Measurements from ENCODE around the gene PFKFB4.

Gene PFKFB4

DNA sequence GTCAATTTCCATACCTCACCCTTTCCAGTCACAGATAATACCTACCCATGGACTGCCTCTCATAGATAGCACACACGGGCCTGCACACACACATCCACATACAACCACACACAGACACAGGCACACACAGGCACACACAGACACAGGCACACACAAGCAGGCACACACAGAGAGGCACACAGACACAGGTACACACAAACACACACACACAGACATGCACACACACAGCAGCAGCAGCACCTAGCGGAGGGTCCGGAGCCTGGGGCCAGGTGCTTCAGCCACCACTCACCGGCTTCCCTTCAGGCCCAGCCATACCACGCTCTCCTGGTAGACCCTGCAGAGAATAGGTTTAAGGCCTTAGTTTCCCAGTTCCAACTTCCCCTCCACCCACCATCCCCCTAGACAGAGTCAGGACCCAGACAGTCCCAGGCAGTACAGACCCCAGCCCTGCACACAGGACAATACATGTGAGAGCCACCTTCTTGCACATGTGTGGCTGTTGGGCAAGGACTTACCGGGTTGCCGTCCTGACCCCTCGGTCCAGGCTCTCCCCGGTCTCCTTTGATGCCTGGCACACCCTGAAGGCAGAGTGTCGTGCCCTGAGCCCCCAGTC lies 17.5 kb upstream of the PFKFB4 start:
- Histone ChIP-seq H3K27me3 (ENCODE audit: insufficient read depth, low read length, poor library complexity) (no peaks in the 10 kb centered on the region), H4K20me1 (ENCODE audit: insufficient read depth, low read length) (no peaks in the 10 kb centered on the region), H3K4me3 (ENCODE audit: low read depth in 1 of 2, low read length in 2 of 2) (no peak overlapping the region), H3K27ac (ENCODE audit: low read length) (no peak overlapping the region), H3K4me1 (ENCODE audit: insufficient read depth, low read length) (no peaks in the 10 kb centered on the region), H3K9ac (ENCODE audit: low read depth, low read length) (no peak overlapping the region), H3K79me2 (ENCODE audit: insufficient read depth, low read length) (no peaks in the 10 kb centered on the region), H3K9me3 (ENCODE audit: insufficient read depth, low read length, severe bottlenecking) (no peaks in the 10 kb centered on the region), H3K4me2 (ENCODE audit: insufficient read depth, low read length) (no peak overlapping the region), H3K36me3 (ENCODE audit: insufficient read depth, low read length) (no peaks in the 10 kb centered on the region), H2AFZ (ENCODE audit: low read depth, low read length) (no peak overlapping the region)
- no peak for DNase-seq
- TF ChIP-seq, protein P1, sequence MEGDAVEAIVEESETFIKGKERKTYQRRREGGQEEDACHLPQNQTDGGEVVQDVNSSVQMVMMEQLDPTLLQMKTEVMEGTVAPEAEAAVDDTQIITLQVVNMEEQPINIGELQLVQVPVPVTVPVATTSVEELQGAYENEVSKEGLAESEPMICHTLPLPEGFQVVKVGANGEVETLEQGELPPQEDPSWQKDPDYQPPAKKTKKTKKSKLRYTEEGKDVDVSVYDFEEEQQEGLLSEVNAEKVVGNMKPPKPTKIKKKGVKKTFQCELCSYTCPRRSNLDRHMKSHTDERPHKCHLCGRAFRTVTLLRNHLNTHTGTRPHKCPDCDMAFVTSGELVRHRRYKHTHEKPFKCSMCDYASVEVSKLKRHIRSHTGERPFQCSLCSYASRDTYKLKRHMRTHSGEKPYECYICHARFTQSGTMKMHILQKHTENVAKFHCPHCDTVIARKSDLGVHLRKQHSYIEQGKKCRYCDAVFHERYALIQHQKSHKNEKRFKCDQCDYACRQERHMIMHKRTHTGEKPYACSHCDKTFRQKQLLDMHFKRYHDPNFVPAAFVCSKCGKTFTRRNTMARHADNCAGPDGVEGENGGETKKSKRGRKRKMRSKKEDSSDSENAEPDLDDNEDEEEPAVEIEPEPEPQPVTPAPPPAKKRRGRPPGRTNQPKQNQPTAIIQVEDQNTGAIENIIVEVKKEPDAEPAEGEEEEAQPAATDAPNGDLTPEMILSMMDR (IDR thresholded peaks at IDR 0.05; ENCODE audit: borderline replicate concordance, extremely low read depth, low read length, poor library complexity, severe bottlenecking), result no peak
- no peak for TF ChIP-seq EZH2 (IDR thresholded peaks at IDR 0.05; ENCODE audit: borderline replicate concordance, low read depth, low read length, severe bottlenecking)
- ATAC-seq (ENCODE audit: insufficient read depth, low read depth), result no peak

DNA sequence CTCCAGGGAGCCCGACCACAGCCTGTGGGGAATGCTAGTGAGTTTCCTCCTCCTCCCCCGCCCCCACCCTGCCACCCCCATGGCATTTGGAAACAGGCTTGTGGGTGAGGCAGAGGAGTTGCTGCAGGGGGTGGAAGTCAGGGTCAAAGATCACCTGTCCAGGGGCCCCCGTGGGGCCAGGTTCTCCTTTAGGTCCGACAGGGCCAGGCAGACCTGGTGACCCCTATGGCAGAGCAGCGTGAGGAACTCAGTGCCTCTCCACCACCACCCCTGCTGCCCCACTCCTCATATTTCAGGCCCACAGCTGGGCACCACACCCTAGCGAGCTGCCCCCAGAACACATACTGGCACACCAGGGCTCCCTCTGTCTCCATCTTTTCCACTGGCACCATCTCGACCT lies 15.9 kb upstream of the PFKFB4 start:
- Histone ChIP-seq H3K9me3 (ENCODE audit: insufficient read depth, low read length, severe bottlenecking) (no peaks in the 10 kb centered on the region), H3K4me1 (ENCODE audit: insufficient read depth, low read length) (no peaks in the 10 kb centered on the region), H3K27me3 (ENCODE audit: insufficient read depth, low read length, poor library complexity) (no peaks in the 10 kb centered on the region), H3K9ac (ENCODE audit: low read depth, low read length) (no peak overlapping the region), H2AFZ (ENCODE audit: low read depth, low read length) (no peak overlapping the region), H3K79me2 (ENCODE audit: insufficient read depth, low read length) (no peaks in the 10 kb centered on the region), H3K4me3 (ENCODE audit: low read depth in 1 of 2, low read length in 2 of 2) (no peak overlapping the region), H3K27ac (ENCODE audit: low read length) (no peak overlapping the region), H4K20me1 (ENCODE audit: insufficient read depth, low read length) (no peaks in the 10 kb centered on the region), H3K4me2 (ENCODE audit: insufficient read depth, low read length) (no peak overlapping the region), H3K36me3 (ENCODE audit: insufficient read depth, low read length) (no peaks in the 10 kb centered on the region)
- no peak for TF ChIP-seq EZH2 (IDR thresholded peaks at IDR 0.05; ENCODE audit: borderline replicate concordance, low read depth, low read length, severe bottlenecking)
- TF ChIP-seq, protein P1 (IDR thresholded peaks at IDR 0.05; ENCODE audit: borderline replicate concordance, extremely low read depth, low read length, poor library complexity, severe bottlenecking), result no peak
- DNase-seq (no peak), ATAC-seq (ENCODE audit: insufficient read depth, low read depth) (no peak)

DNA sequence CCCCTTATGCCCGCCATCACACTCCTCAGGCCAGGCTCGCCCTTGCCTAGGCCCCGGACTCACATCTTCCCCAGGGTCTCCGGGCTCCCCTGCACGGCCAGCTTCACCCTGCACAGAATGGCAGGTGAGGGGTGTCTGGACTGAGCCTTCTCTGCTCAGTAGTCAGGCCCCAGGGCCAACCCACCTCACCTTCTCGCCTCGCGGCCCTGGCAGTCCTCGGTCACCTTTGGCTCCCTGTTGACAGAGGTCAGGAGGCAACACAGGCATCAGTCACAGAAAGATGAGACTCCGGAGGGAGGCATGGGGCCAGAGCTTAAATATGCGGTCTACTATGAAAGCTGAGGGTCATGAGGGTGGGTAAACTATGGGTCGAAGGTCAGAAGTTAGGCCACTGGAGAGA lies 15.3 kb upstream of the PFKFB4 start:
- Histone ChIP-seq H2AFZ (ENCODE audit: low read depth, low read length) (no peak overlapping the region), H3K9me3 (ENCODE audit: insufficient read depth, low read length, severe bottlenecking) (no peaks in the 10 kb centered on the region), H3K27ac (ENCODE audit: low read length) (no peak overlapping the region), H3K36me3 (ENCODE audit: insufficient read depth, low read length) (no peaks in the 10 kb centered on the region), H3K79me2 (ENCODE audit: insufficient read depth, low read length) (no peaks in the 10 kb centered on the region), H3K27me3 (ENCODE audit: insufficient read depth, low read length, poor library complexity) (no peaks in the 10 kb centered on the region), H3K4me1 (ENCODE audit: insufficient read depth, low read length) (no peaks in the 10 kb centered on the region), H3K9ac (ENCODE audit: low read depth, low read length) (no peak overlapping the region), H3K4me3 (ENCODE audit: low read depth in 1 of 2, low read length in 2 of 2) (no peak overlapping the region), H4K20me1 (ENCODE audit: insufficient read depth, low read length) (no peaks in the 10 kb centered on the region), H3K4me2 (ENCODE audit: insufficient read depth, low read length) (no peak overlapping the region)
- no peak for TF ChIP-seq EZH2 (IDR thresholded peaks at IDR 0.05; ENCODE audit: borderline replicate concordance, low read depth, low read length, severe bottlenecking)
- no peak for DNase-seq
- ATAC-seq (ENCODE audit: insufficient read depth, low read depth), result no peak

DNA sequence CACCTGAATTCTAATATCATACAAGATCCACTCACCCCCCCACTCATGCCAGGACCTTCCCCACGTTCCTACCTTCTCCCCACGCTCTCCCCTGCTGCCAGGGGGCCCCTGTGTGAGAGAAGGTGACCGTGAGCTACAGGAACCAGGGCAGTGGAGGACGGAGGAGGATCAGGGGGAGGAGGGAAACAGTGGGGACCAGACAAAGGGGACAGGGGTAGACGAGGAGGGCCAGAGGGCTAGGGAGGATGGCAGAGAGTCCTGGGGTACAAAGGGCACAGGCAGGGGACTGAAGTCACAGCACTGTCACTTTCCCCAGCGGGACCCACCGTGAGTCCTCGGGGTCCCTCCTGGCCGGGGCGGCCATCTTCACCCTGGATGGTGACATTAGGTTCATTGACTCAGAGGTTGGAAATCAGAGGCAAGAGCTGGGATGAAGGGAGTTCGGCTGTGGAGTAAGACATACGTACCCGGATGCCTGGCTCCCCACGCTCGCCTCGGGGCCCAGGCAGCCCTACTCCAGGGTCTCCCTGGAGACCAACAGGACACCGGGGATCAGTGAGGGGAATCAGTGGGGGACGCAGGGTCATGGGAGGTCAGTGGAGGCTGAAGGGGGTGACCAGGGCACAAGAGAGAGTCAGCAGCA lies 13.3 kb upstream of the PFKFB4 start:
- H3K4me3 ChIP-seq (ENCODE audit: low read depth in 1 of 2, low read length in 2 of 2), result no peak overlapping the region
- DNase-seq (no peak), ATAC-seq (ENCODE audit: insufficient read depth, low read depth) (no peak)
- no peaks in the 10 kb centered on the region for H3K79me2 ChIP-seq (ENCODE audit: insufficient read depth, low read length)
- TF ChIP-seq, protein P1 (IDR thresholded peaks at IDR 0.05; ENCODE audit: borderline replicate concordance, extremely low read depth, low read length, poor library complexity, severe bottlenecking), result no peak
- TF ChIP-seq EZH2 (IDR thresholded peaks at IDR 0.05; ENCODE audit: borderline replicate concordance, low read depth, low read length, severe bottlenecking), result no peak
- H3K36me3 ChIP-seq (ENCODE audit: insufficient read depth, low read length), result no peaks in the 10 kb centered on the region
- H4K20me1 ChIP-seq (ENCODE audit: insufficient read depth, low read length), result no peaks in the 10 kb centered on the region
- no peak overlapping the region for H3K27ac ChIP-seq (ENCODE audit: low read length)
- no peak overlapping the region for H3K4me2 ChIP-seq (ENCODE audit: insufficient read depth, low read length)
- H3K4me1 ChIP-seq (ENCODE audit: insufficient read depth, low read length), result no peaks in the 10 kb centered on the region
- no peaks in the 10 kb centered on the region for H3K27me3 ChIP-seq (ENCODE audit: insufficient read depth, low read length, poor library complexity)
- no peak overlapping the region for H3K9ac ChIP-seq (ENCODE audit: low read depth, low read length)
- H3K9me3 ChIP-seq (ENCODE audit: insufficient read depth, low read length, severe bottlenecking), result no peaks in the 10 kb centered on the region
- H2AFZ ChIP-seq (ENCODE audit: low read depth, low read length), result no peak overlapping the region
